ENCODE results near the gene MYOM1. TPM values are rescaled to one million over a fixed set of nuclear protein-coding genes. Genes with fewer than 3 reads are reported as not detected.

Gene MYOM1
- total RNA-seq, 1 donor from 2014 or later, result 878 TPM

- DNase-seq (ENCODE audit: low spot score), result no peak
- intact Hi-C loops (cut with DNase I), result no loop called here
Measured at GRCh38 chr18:3194947-3195612, 24.7 kb downstream of the MYOM1 start.

- intact Hi-C loops (cut with DNase I), result no loop called here
Measured at GRCh38 chr18:3193331-3193730, 26.4 kb downstream of the MYOM1 start.

DNA sequence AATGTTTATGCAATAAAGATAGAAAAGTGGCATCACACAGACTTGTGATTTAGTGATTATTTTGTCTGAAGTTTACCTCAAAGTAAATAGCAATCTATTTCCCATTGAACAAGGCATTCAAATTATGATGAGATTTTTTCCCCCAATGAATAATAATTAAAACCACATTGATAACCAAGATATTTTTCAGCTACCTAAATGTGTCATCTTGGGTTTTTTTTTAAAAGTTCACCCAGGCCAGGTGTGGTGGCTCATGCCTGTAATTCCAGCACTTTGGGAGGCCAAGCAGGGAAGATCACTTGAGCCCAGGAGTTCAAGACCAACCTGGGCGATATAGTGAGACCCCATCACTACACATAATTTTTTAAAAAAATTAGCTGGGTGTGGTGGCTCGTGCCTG, 27.0 kb downstream of the MYOM1 start:
- intact Hi-C loops (cut with DNase I), result no loop called here
- DNase-seq (ENCODE audit: low spot score), result no peak

More at GRCh38 chr18:3193331-3193730, 26.4 kb downstream of the MYOM1 start:
- no peak for DNase-seq (ENCODE audit: low spot score)

- intact Hi-C loops (cut with DNase I), result no loop called here
- DNase-seq (ENCODE audit: low spot score), result no peak
Measured at GRCh38 chr18:3192286-3192685, 27.5 kb downstream of the MYOM1 start.

- intact Hi-C loops (cut with DNase I), result no loop called here
- no peak for DNase-seq (ENCODE audit: low spot score)
Measured at GRCh38 chr18:3190610-3191009, 29.2 kb downstream of the MYOM1 start.

GRCh38 chr18:3189884-3190283, 29.9 kb downstream of the MYOM1 start:
- no peak for DNase-seq (ENCODE audit: low spot score)
- intact Hi-C loops (cut with DNase I), result no loop called here

- intact Hi-C loops (cut with DNase I), result no loop called here
- DNase-seq (ENCODE audit: low spot score), result no peak
Measured at GRCh38 chr18:3186678-3187658, 32.8 kb downstream of the MYOM1 start.

- DNase-seq (ENCODE audit: low spot score), result no peak
- intact Hi-C loops (cut with DNase I), result no loop called here
Measured at GRCh38 chr18:3184275-3184963, 35.3 kb downstream of the MYOM1 start.

DNA sequence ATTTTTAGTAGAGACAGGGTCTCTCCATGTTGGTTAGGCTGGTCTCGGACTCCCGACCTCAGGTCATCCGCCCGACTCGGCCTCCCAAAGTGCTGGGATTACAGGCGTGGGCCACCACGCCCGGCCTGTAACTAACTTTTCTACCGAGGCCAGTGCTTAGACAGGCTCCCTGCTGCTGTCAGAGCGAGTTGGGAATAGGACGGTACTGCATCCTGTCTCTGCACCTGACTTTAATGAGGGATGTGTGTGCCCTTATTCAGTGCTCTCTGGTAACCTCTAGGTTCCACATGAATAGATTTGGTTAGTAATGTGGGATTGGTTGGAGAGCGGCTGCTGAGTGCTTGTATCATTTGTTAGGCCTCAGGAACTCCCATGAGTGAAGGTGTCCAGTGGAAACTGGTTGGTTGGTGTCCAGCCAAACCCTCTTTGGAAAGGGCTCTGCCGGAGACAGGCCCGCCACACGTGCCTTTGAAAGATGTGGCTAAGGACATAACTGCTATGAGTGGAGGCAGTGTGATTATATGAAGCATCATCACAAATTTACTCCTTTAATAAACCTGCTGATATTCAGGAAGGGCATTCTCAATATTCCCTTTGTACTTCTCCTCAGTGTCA, 36.6 kb downstream of the MYOM1 start:
- intact Hi-C loops (cut with DNase I), result no loop called here
- no peak for DNase-seq (ENCODE audit: low spot score)

- intact Hi-C loops (cut with DNase I), result no loop called here
- DNase-seq (ENCODE audit: low spot score), result no peak
Measured at GRCh38 chr18:3180325-3180724, 39.4 kb downstream of the MYOM1 start.

- intact Hi-C loops (cut with DNase I), result no loop called here
- DNase-seq (ENCODE audit: low spot score), result no peak
Measured at GRCh38 chr18:3179430-3180089, 40.2 kb downstream of the MYOM1 start.

DNA sequence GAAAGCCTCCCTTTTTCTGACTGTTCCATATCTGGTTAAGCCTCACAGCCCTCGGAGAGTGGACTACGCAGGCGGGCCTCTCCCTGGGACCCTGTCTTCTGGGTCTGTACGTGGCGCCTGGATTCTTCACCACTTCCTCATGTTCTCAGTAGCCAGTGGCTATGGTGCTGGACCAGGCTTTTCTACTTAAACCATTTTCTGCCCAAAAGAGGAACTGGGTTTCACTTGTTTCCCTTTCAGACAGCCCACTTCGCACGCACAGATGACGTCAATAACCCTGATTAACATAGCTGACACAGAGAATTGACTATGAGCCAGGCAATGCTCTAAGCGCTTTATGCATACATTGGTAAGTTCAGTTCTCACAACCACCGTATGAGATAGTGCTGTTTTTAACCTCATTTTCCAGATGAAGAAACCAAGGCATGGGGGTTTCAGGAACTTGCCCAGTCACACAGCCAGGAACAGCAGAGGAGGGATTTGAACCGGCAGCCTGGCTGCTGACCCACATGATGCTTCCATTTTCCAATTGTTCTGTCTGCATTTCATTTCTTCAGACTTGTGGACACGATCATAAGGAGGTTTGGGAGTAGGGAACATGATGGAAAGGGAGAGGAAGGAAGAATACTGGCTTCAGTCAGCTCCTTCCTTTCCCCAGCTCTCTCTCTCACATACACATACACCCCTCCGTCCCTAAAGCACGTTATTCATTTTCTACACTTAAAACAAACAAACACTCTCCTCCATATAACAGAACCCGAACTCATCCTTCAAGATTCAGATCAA, 41.7 kb downstream of the MYOM1 start:
- DNase-seq (ENCODE audit: low spot score), result peak; percentile 80

DNA sequence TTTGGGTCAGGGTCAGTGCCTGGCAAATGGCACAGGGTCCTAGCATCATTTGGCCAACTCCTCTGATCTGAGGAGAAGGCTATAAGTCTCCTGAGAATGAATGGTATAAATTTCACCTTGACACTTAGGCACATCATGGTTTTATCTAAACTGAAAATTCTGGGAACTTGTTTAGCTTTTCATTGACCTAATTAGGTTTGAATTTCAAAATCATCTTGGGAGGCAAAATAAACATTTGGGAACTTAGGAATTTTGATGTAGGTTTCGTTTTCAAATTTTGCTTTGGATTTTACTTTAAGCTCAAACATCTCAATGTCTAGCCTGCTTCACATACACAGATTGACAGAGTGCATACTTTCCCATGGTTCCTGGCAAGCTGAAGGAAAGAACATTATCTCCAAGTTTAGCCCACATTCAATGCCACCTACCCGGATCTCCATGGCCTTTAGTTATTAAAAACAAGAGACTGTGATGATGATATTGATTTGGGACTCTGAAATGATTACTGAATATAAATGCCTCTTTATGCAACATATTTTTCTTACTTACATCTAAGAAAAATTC, 44.5 kb downstream of the MYOM1 start:
- DNase-seq (ENCODE audit: low spot score), result no peak
- intact Hi-C loops (cut with DNase I), result no loop called here

More for the DNA sequence above, 41.7 kb downstream of the MYOM1 start:
- intact Hi-C loops (cut with DNase I), result no loop called here

DNA sequence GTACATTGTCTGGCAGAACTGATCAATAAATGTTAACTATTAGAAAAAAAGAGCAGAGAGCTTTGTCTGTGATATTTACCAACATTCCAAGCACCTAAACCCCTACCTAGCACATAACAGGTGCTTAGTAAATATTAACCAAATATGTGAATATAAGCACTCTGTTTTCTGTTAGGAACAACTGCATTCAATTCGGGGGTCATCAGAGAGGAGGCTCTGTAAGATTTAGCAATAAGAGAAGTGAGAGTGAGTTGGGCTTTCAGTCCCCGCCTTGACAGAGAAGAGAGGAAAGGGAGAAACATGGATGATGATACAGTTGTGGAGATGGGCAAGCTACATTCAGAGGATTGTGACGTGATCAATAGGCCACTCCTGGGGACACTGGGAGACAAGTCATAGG, 47.7 kb downstream of the MYOM1 start:
- DNase-seq (ENCODE audit: low spot score), result no peak
- intact Hi-C loops (cut with DNase I), result no loop called here

- intact Hi-C loops (cut with DNase I), result no loop called here
- DNase-seq (ENCODE audit: low spot score), result no peak
Measured at GRCh38 chr18:3171631-3172030, 48.1 kb downstream of the MYOM1 start.

DNA sequence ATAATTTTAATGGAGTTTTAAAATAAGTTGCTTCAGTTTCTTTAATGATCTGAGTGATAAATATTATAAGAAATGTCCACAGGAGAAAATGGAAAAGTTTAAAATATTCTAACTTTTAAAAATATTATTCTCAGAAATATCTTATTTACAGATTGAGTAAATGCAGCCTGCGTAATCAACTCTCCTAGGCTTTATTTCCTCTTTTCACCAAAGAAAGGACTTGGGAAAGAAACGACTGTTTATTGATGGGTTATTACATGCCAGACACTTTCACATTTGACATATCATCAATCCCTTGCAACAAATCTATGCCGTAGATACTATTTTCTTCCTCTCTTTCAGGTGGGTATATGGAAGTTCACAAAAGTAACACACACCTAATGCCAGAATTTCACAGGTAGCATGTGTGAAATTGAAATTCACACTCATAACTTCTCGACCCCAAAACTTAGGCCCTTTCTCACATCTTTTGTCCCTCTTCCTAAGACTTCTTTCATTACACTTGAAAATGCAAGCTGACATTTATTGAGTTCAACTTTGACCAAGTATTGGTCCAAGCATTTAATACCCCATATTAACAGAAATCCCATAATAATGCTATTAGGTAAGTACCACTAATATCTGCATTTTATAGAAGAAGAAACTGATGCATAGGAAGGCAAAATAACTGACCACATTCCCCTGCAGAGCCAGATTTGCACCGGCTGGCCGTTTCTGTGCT, 49.2 kb downstream of the MYOM1 start:
- no peak for DNase-seq (ENCODE audit: low spot score)
- intact Hi-C loops (cut with DNase I), result no loop called here

- intact Hi-C loops (cut with DNase I), result no loop called here
- DNase-seq (ENCODE audit: low spot score), result no peak
Measured at GRCh38 chr18:3164381-3164780, 55.4 kb downstream of the MYOM1 start.

DNA sequence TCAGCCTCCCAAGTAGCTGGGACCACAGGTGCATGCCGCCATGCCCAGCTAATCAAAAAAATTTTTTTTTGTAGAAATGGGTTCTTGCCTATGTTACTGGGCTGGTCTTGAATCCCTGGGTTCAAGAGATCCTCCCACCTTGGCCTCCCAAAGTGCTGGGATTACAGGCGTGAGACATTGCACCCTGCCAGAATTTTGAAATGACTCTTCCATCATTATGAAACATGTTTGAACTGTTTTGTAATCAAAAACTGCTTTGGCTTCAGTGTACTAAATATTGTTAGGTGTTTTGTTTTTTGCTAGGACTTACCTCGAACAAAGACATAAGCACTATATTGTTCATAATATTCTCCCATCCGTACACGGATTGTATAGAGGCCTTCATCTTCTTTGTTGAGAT, 55.8 kb downstream of the MYOM1 start:
- intact Hi-C loops (cut with DNase I), result no loop called here
- DNase-seq (ENCODE audit: low spot score), result no peak
